Astrocyte of the cerebellum (primary cell): ENCODE data around the gene TMEM154.

Experiments
- DNase-seq: peaks from one replicate; pipeline ENCODE4 v3.0.0-alpha.2; 2011; ENCODE audit warnings: low read depth
- H3K4me3 ChIP-seq: 2 replicates; pipeline ENCODE4 v1.5.1; 2011; ENCODE audit warnings: mild to moderate bottlenecking, low read depth, low read length, moderate library complexity
- CTCF ChIP-seq: IDR thresholded peaks from 2 replicates; pipeline ENCODE4 v1.5.1; 2012; ENCODE audit warnings: low read length, low read depth, moderate library complexity, mild to moderate bottlenecking; ENCODE audit errors: missing control alignments
- in situ Hi-C: cut with HindIII; loops from 2 replicates; pipeline ENCODE4 v1.10.0; 2017; ENCODE audit warnings: low sequenced_read_pairs

Gene TMEM154

DNA sequence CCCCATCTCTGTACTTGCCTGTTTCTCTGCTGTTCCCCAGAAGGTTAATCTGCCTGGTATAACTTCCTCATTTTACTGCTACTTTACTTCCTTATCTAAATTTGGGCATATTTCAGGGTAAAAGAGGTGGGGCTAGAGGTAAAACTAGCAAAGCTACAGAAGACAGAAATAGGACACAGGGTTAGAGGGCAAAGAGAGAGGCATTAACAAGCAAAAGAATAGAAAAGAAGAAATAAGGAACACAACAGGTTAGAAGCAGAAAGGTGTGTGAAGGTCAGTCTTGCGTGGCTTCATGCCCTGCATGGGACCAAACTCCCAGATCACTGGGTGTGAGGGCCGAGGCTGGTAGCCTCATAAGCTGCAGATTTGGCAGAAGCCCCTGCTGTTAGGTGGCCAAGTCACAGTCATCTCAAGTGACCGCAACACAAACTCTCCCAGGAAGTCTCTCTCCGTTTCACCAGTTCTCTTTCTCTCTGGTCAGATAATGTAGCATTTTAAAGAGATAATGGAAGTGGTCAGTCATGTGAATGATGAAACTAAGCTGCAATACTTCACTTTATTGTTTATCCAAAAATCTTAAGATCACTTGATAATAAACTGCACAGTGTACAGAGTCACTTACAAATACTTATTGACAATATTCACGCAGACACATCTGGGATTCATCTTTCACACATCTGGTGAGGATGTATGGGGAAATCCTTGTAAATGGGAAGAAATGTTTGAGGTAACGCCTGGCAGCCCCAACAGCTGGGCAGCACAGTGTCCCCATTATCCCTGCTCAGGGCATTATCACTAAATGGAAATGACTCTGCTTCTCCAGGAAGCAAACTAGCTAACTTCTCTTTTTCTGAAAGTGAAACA is 16.4 kb downstream of the TMEM154 start:
- no peak for DNase-seq
- H3K4me3 ChIP-seq, result no peak overlapping the region
- in situ Hi-C loops, result no loop called here

GRCh38 chr4:152661649-152662048 is 18.1 kb downstream of the TMEM154 start:
- in situ Hi-C loops, result no loop called here
- H3K4me3 ChIP-seq, result no peak overlapping the region
- TF ChIP-seq CTCF, result no peak
- DNase-seq, result no peak

More for the DNA sequence above, 16.4 kb downstream of the TMEM154 start:
- no peak for TF ChIP-seq CTCF

DNA sequence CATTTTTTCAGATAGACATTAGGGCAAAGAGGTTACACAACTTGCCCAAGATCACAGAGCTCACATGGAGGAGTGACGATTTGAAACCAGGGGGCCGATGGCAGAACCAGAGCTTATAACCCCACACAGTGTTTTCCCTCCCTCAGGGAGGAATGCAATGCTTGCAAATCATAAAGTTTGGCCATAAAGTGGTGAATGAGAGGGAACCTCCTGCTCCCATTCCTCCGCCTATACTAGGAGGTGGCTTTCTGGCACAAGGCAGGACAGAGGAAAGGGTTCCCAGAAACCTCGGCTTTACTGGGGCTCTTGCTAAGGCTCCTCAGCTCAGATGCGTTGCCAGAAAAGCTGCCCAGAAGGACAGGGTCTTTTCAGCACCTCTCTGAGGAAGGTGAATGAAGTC is 19.3 kb downstream of the TMEM154 start:
- H3K4me3 ChIP-seq, result no peak overlapping the region
- no peak for DNase-seq
- TF ChIP-seq CTCF, result no peak
- in situ Hi-C loops, result no loop called here

GRCh38 chr4:152659806-152660205 is 20.0 kb downstream of the TMEM154 start:
- no peak for TF ChIP-seq CTCF
- in situ Hi-C loops, result no loop called here
- H3K4me3 ChIP-seq, result no peak overlapping the region
- no peak for DNase-seq

GRCh38 chr4:152657657-152658056 is 22.1 kb downstream of the TMEM154 start:
- in situ Hi-C loops, result no loop called here
- no peak overlapping the region for H3K4me3 ChIP-seq
- DNase-seq, result no peak
- no peak for TF ChIP-seq CTCF

- no peak for DNase-seq
- H3K4me3 ChIP-seq, result no peak overlapping the region
- in situ Hi-C loops, result no loop called here
- no peak for TF ChIP-seq CTCF
Measured at GRCh38 chr4:152655272-152656129, 24.3 kb downstream of the TMEM154 start.
